KMS-11 (cell line): ENCODE results near the gene ISY1.
"Not testable (repeated sequence)": the region's sequence is repeated elsewhere in the genome, so short reads cannot be mapped to it uniquely, and the experiment has no call there.

Experiments used
- H2AFZ ChIP-seq: fragments of 200-600 bp; sonication (generic); 2 replicates; pipeline ENCODE4 v1.6.1; 2016; ENCODE audit warnings: antibody characterized with exemption, mixed run types, low read depth
- H3K27ac ChIP-seq: fragments of 200-600 bp; sonication (generic); 2 replicates; pipeline ENCODE4 v1.6.1; 2016; ENCODE audit warnings: mild to moderate bottlenecking, mixed run types
- H3K27me3 ChIP-seq: fragments of 200-600 bp; sonication (generic); 2 replicates; pipeline ENCODE4 v1.6.1; 2017; ENCODE audit warnings: mild to moderate bottlenecking, low read depth, mixed run types, moderate library complexity; ENCODE audit not compliant: insufficient read depth
- H3K36me3 ChIP-seq: fragments of 200-600 bp; sonication (generic); 2 replicates; pipeline ENCODE4 v1.6.1; 2017; ENCODE audit warnings: mild to moderate bottlenecking, mixed run types; ENCODE audit not compliant: insufficient read depth
- H3K4me1 ChIP-seq: fragments of 200-600 bp; sonication (generic); 2 replicates; pipeline ENCODE4 v1.6.1; 2016; ENCODE audit warnings: mild to moderate bottlenecking, low read depth, mixed run types; ENCODE audit not compliant: poor library complexity, severe bottlenecking
- H3K4me2 ChIP-seq: fragments of 200-600 bp; sonication (generic); 2 replicates; pipeline ENCODE4 v1.7.0; 2016; ENCODE audit warnings: mild to moderate bottlenecking, mixed run types
- H3K4me3 ChIP-seq: fragments of 200-600 bp; sonication (generic); IDR thresholded peaks from 2 replicates; pipeline ENCODE4 v1.6.1; 2017; ENCODE audit warnings: low read depth, low read length, mixed read lengths; ENCODE audit not compliant: insufficient read depth
- H3K79me2 ChIP-seq: fragments of 200-600 bp; sonication (generic); 2 replicates; pipeline ENCODE4 v1.6.1; 2016; ENCODE audit warnings: low read depth, mixed run types; ENCODE audit not compliant: insufficient read depth
- H3K9ac ChIP-seq: fragments of 200-600 bp; sonication (generic); 2 replicates; pipeline ENCODE4 v1.6.1; 2016; ENCODE audit warnings: mild to moderate bottlenecking, mixed run types
- H4K20me1 ChIP-seq: fragments of 200-600 bp; sonication (generic); 2 replicates; pipeline ENCODE4 v1.6.1; 2016; ENCODE audit warnings: mild to moderate bottlenecking, mixed run types; ENCODE audit not compliant: insufficient read depth
- TF ChIP-seq, protein P1 (sequence below): fragments of 200-600 bp; sonication (generic); conservative IDR thresholded peaks from 2 replicates; pipeline ENCODE4 v1.6.1; 2017; ENCODE audit warnings: low read depth, mild to moderate bottlenecking, antibody characterized with exemption, low read length, moderate library complexity, mixed read lengths

ISY1 gene

DNA sequence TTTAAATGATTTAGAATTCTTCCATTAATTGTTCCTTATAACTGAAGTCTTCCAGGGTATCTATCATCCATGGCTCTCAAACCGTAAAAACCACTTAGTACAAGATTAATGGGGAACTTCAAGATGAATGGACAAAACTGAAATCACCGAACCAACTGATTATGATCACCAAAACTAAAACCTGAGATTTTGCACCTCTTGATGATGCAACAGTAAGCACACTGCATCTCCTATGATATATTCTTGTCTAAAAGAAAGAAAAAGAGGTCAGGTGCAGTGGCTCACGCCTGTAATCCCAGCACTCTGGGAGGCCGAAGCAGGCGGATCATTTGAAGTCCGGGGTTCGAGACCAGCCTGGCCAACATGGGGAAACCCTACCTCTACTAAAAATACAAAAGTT, 3.6 kb upstream of the ISY1 start:
- Histone ChIP-seq H3K4me3 (no peak overlapping the region), H2AFZ (no peak overlapping the region), H3K27me3 (no peaks in the 10 kb centered on the region), H3K27ac (no peak overlapping the region), H3K4me1 (peaks cover 28% of the 10 kb centered on the region), H3K4me2 (no peak overlapping the region), H3K9ac (no peak overlapping the region), H3K36me3 (peaks cover 5% of the 10 kb centered on the region; the same call in 1 of the 2 replicates), H3K79me2 (peaks cover 17% of the 10 kb centered on the region), H4K20me1 (no peaks in the 10 kb centered on the region)
- TF ChIP-seq, protein P1, sequence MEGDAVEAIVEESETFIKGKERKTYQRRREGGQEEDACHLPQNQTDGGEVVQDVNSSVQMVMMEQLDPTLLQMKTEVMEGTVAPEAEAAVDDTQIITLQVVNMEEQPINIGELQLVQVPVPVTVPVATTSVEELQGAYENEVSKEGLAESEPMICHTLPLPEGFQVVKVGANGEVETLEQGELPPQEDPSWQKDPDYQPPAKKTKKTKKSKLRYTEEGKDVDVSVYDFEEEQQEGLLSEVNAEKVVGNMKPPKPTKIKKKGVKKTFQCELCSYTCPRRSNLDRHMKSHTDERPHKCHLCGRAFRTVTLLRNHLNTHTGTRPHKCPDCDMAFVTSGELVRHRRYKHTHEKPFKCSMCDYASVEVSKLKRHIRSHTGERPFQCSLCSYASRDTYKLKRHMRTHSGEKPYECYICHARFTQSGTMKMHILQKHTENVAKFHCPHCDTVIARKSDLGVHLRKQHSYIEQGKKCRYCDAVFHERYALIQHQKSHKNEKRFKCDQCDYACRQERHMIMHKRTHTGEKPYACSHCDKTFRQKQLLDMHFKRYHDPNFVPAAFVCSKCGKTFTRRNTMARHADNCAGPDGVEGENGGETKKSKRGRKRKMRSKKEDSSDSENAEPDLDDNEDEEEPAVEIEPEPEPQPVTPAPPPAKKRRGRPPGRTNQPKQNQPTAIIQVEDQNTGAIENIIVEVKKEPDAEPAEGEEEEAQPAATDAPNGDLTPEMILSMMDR: no peak

DNA sequence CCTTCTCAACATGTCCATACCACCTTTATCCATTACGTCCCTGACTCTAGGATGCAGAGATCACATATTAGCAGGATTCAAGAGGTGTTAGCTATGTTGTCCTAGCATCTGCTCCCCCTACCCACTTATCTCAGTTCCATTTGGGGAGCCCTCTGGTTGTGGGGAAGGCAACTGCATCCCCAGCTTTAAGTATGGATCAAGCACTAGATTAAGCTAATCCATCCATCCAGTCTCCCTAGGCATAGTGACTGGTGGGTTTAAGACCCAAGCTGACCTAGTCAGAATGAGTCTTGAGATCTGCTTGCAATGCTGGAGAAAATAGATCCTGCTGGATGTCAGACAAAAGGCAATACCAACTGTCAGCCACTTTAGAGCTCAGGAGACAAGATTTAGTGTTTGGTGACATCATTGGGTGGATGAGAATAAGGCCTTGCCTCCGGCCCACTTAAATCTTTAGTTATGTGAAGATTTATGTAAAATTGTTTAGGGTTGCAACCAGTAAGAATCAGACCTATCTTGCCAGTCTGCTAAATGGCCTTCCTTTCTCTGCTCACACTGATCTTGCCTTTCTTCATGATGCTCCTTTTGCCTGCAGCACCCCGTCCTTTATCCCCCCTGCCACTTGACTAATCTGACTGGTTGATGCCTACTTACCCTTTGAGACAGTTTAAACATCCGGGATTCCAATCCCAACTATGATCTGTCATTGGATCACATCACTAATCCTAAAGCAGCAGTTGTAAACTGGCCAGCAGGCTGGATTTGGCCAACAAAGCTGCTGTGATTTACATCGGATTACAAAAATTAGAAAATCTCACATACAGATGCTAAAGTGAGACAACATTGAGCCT, 2.1 kb upstream of the ISY1 start:
- TF ChIP-seq, protein P1: peak; percentile 40; the same call in 1 of the 2 replicates
- Histone ChIP-seq H3K4me1 (peaks cover 38% of the 10 kb centered on the region), H3K36me3 (no peaks in the 10 kb centered on the region; the same call in 1 of the 2 replicates), H3K27me3 (no peaks in the 10 kb centered on the region), H2AFZ (no peak overlapping the region), H4K20me1 (no peaks in the 10 kb centered on the region), H3K79me2 (peaks cover 30% of the 10 kb centered on the region), H3K4me3 (peak overlapping the region; percentile 6), H3K9ac (peak overlapping the region; percentile 79; the same call in 1 of the 2 replicates), H3K27ac (peak overlapping the region; percentile 92), H3K4me2 (peak overlapping the region; percentile 68)

DNA sequence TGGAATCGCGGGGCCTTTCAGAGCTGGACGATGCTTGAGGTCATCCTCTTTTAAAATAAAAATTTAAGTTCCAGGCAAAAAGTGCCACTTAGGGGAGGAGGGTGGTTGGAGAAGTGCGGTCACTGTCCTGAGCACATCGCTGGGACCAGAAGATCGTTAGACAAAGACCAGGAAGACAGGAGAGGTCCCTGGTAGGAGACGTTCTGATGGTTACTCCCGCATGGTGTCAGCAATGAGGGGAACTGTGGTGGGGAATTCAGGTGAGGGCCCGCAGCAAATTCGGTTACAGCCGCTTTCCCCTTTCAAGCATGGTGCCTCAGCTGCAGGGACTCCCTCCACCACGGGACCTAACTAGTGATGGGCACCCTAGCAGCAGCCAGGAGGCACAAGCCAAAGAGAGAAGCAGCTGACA, 1.0 kb upstream of the ISY1 start:
- TF ChIP-seq, protein P1: peak; percentile 67
- Histone ChIP-seq H3K27ac (peak overlapping the region; percentile 92), H2AFZ (peak overlapping the region; percentile 80), H3K4me3 (peak overlapping the region; percentile 70), H3K36me3 (no peaks in the 10 kb centered on the region; the same call in 1 of the 2 replicates), H3K79me2 (peaks cover 30% of the 10 kb centered on the region), H3K9ac (peak overlapping the region; percentile 79), H3K4me1 (peaks cover 38% of the 10 kb centered on the region), H3K4me2 (peak overlapping the region; percentile 68), H3K27me3 (no peaks in the 10 kb centered on the region), H4K20me1 (no peaks in the 10 kb centered on the region)

DNA sequence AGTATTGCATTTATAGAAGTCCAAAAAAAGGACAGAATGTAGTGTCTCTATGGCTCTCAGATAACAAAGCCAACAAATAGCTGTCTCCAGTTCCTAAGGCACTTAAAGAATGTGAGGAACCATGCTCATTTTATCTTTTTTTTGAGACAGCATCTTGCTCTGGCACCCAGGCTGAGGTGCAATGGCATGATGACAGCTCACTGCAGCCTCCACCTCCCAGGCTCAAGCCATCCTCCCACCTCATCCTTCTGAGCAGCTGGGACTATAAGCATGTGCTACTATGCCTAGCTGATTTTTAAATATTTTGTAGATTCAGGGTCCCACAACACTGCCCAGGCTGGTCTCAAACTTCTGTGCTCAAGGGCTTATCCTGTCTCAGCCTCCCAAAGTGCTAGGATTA, 16.1 kb downstream of the ISY1 start:
- H3K9ac ChIP-seq: no peak overlapping the region
- TF ChIP-seq, protein P1: no peak
- H3K79me2 ChIP-seq: no peaks in the 10 kb centered on the region
- H3K4me2 ChIP-seq: no peak overlapping the region
- no peaks in the 10 kb centered on the region for H3K27me3 ChIP-seq
- no peaks in the 10 kb centered on the region for H4K20me1 ChIP-seq
- H3K4me1 ChIP-seq: no peaks in the 10 kb centered on the region
- no peak overlapping the region for H3K4me3 ChIP-seq
- H3K36me3 ChIP-seq: no peaks in the 10 kb centered on the region
- no peak overlapping the region for H3K27ac ChIP-seq
- H2AFZ ChIP-seq: no peak overlapping the region

DNA sequence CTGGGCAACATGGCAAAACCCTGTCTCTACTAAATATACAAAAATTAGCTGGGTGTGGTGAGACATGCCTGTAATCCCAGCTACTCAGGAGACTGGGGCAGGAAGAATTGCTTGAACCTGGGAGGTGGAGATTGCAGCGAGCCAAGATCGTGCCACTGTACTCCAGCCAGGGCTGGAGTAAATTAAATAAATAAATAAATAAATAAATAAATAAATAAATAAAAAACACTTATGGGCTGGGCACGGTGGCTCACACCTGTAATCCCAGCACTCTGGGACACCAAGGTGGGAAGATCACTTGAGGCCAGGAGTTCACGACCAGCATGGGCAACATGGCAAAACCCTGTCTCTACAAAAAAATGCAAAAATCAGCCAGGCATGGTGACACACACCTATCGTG, 19.9 kb downstream of the ISY1 start:
- not testable (repeated sequence) for H4K20me1 ChIP-seq, H2AFZ ChIP-seq, H3K27me3 ChIP-seq, H3K79me2 ChIP-seq, H3K4me3 ChIP-seq, H3K4me1 ChIP-seq, H3K4me2 ChIP-seq, H3K27ac ChIP-seq, H3K9ac ChIP-seq, H3K36me3 ChIP-seq
